ENCODE data around the gene PSMB8.

Gene PSMB8

DNA sequence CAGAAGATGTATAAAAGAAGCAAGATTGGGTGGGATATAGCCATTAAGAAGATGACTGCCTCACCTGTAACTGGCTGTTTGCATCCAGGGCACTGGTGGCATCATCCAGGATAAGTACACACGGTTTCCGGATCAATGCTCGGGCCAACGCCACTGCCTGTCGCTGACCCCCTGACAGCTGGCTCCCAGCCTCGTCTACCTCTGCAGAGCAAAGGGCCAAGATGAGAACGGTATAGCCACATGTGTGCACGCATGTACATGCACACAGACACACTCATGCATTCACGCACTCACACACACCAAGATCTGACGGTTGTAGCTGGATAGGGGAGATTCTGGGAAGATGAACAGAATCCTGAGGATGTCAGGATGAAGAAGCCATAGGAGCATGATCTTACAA is 3.2 kb upstream of the PSMB8 start:
- Histone ChIP-seq H3K9me3 (ENCODE audit: control insufficient read depth, insufficient read depth, low read depth, low read length) (no peaks in the 10 kb centered on the region), H3K4me3 (ENCODE audit: low read depth, low read length) (no peak overlapping the region), H3K4me1 (ENCODE audit: control insufficient read depth, insufficient read depth, low read length) (no peaks in the 10 kb centered on the region), H3K27ac (ENCODE audit: extremely low read depth, low read depth, low read length) (no peak overlapping the region), H3K36me3 (ENCODE audit: control insufficient read depth in 2 of 2, insufficient read depth in 1 of 2, low read length in 2 of 2) (peaks cover 6 to 54% of the 10 kb centered on the region in 2 experiments; a peak in 2 of 3 replicates)
- TF ChIP-seq, protein P1, sequence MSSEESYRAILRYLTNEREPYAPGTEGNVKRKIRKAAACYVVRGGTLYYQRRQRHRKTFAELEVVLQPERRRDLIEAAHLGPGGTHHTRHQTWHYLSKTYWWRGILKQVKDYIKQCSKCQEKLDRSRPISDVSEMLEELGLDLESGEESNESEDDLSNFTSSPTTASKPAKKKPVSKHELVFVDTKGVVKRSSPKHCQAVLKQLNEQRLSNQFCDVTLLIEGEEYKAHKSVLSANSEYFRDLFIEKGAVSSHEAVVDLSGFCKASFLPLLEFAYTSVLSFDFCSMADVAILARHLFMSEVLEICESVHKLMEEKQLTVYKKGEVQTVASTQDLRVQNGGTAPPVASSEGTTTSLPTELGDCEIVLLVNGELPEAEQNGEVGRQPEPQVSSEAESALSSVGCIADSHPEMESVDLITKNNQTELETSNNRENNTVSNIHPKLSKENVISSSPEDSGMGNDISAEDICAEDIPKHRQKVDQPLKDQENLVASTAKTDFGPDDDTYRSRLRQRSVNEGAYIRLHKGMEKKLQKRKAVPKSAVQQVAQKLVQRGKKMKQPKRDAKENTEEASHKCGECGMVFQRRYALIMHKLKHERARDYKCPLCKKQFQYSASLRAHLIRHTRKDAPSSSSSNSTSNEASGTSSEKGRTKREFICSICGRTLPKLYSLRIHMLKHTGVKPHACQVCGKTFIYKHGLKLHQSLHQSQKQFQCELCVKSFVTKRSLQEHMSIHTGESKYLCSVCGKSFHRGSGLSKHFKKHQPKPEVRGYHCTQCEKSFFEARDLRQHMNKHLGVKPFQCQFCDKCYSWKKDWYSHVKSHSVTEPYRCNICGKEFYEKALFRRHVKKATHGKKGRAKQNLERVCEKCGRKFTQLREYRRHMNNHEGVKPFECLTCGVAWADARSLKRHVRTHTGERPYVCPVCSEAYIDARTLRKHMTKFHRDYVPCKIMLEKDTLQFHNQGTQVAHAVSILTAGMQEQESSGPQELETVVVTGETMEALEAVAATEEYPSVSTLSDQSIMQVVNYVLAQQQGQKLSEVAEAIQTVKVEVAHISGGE (tag by site-specific recombination; conservative IDR thresholded peaks at IDR 0.05; ENCODE audit: low read depth) = no peak
- TF ChIP-seq ZNF747 (tag by site-specific recombination; IDR thresholded peaks at IDR 0.05) (no peak), ZNF423 (tag by site-specific recombination; IDR thresholded peaks at IDR 0.05) (no peak), ZNF777 (tag by site-specific recombination; IDR thresholded peaks at IDR 0.05; ENCODE audit: borderline replicate concordance) (no peak), RBAK (tag by site-specific recombination; IDR thresholded peaks at IDR 0.05) (no peak), KLF9 (tag by site-specific recombination; IDR thresholded peaks at IDR 0.05; ENCODE audit: low read depth) (no peak), ZSCAN16 (tag by site-specific recombination; IDR thresholded peaks at IDR 0.05) (no peak)
- TF ChIP-seq, protein P2, sequence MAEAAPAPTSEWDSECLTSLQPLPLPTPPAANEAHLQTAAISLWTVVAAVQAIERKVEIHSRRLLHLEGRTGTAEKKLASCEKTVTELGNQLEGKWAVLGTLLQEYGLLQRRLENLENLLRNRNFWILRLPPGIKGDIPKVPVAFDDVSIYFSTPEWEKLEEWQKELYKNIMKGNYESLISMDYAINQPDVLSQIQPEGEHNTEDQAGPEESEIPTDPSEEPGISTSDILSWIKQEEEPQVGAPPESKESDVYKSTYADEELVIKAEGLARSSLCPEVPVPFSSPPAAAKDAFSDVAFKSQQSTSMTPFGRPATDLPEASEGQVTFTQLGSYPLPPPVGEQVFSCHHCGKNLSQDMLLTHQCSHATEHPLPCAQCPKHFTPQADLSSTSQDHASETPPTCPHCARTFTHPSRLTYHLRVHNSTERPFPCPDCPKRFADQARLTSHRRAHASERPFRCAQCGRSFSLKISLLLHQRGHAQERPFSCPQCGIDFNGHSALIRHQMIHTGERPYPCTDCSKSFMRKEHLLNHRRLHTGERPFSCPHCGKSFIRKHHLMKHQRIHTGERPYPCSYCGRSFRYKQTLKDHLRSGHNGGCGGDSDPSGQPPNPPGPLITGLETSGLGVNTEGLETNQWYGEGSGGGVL (tag by site-specific recombination; IDR thresholded peaks at IDR 0.05) = no peak
- ChIA-PET POLR2A (interaction anchor here (1.5 kb wide), 1 partner anchor 125 kb away, joined by 7 read pairs; no protein-coding TSS in a partner anchor), CTCF (interaction anchor here (1.5 to 4.2 kb wide), 4 partner anchors 8 to 87 kb away, joined by 4 to 46 read pairs (median 22); partner anchors contain the start of genes PSMB9, TAP1 and TAP2)

DNA sequence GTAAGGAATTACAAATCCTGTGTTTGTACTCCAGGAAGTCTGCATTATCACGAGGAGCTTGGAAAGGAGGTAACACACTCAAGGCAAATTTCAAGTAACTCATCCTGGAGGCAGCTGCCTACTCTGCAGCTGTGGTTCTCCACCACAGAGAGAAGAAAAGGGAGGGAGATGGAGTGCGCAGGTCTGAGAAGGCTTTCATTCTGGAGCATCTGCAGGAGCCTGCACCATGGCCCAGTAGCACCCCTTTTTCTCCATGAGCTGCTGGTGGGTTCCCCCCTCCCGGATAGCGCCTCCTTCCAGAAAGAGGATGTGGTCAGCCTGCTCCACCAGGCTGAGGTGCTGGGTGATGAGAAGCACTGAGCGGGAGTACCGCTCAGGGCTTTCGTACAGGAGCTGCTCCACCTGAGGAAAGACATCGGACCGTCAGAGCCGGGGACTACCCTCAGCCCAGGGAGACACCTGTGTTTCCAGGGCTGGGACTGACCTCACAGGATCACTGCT is 1.6 kb upstream of the PSMB8 start:
- ChIA-PET CTCF (interaction anchor here (0.8 to 4.2 kb wide), 10 partner anchors 11 to 432 kb away, joined by 4 to 46 read pairs (median 7); partner anchors contain the start of genes PSMB9 and TAP1), POLR2A (interaction anchor here (1.0 to 2.3 kb wide), 7 partner anchors 7 to 126 kb away, joined by 3 to 20 read pairs (median 4); partner anchors contain the start of genes PSMB9, TAP1 and TAP2)
- TF ChIP-seq ZNF155 (tag by site-specific recombination; IDR thresholded peaks at IDR 0.05) (no peak), ZNF221 (tag by site-specific recombination; IDR thresholded peaks at IDR 0.05; ENCODE audit: borderline replicate concordance) (no peak), ZNF394 (tag by site-specific recombination; IDR thresholded peaks at IDR 0.05; ENCODE audit: borderline replicate concordance) (no peak), HOXD13 (CRISPR knock-in tag; IDR thresholded peaks at IDR 0.05; ENCODE audit: borderline replicate concordance) (no peak), ZNF558 (tag by site-specific recombination; IDR thresholded peaks at IDR 0.05) (no peak), ZNF571 (tag by site-specific recombination; IDR thresholded peaks at IDR 0.05) (no peak), ZNF146 (tag by site-specific recombination; IDR thresholded peaks at IDR 0.05) (no peak), KLF8 (tag by site-specific recombination; IDR thresholded peaks at IDR 0.05) (no peak), ZNF311 (tag by site-specific recombination; IDR thresholded peaks at IDR 0.05; ENCODE audit: borderline replicate concordance) (no peak)
- TF ChIP-seq, protein P3, sequence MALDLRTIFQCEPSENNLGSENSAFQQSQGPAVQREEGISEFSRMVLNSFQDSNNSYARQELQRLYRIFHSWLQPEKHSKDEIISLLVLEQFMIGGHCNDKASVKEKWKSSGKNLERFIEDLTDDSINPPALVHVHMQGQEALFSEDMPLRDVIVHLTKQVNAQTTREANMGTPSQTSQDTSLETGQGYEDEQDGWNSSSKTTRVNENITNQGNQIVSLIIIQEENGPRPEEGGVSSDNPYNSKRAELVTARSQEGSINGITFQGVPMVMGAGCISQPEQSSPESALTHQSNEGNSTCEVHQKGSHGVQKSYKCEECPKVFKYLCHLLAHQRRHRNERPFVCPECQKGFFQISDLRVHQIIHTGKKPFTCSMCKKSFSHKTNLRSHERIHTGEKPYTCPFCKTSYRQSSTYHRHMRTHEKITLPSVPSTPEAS (tag by site-specific recombination; IDR thresholded peaks at IDR 0.05) = no peak
- TF ChIP-seq, protein P4, sequence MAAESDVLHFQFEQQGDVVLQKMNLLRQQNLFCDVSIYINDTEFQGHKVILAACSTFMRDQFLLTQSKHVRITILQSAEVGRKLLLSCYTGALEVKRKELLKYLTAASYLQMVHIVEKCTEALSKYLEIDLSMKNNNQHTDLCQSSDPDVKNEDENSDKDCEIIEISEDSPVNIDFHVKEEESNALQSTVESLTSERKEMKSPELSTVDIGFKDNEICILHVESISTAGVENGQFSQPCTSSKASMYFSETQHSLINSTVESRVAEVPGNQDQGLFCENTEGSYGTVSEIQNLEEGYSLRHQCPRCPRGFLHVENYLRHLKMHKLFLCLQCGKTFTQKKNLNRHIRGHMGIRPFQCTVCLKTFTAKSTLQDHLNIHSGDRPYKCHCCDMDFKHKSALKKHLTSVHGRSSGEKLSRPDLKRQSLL (tag by site-specific recombination; IDR thresholded peaks at IDR 0.05) = no peak
- H3K4me1 ChIP-seq (ENCODE audit: control insufficient read depth, insufficient read depth, low read length) = no peaks in the 10 kb centered on the region
- peaks cover 6 to 43% of the 10 kb centered on the region in 2 experiments; a peak in 2 of 3 replicates for H3K36me3 ChIP-seq (ENCODE audit: control insufficient read depth in 2 of 2, insufficient read depth in 1 of 2, low read length in 2 of 2)
- H3K27ac ChIP-seq (ENCODE audit: extremely low read depth, low read depth, low read length) = no peak overlapping the region
- no peak overlapping the region for H3K4me3 ChIP-seq (ENCODE audit: low read depth, low read length)
- H3K9me3 ChIP-seq (ENCODE audit: control insufficient read depth, insufficient read depth, low read depth, low read length) = no peaks in the 10 kb centered on the region
